ENCODE measurements around the gene WDR45B. TPM values are rescaled to one million over a fixed set of nuclear protein-coding genes. Genes with fewer than 3 reads are reported as not detected.

The WDR45B gene
- total and polyA plus RNA-seq, 11 donors, result 23.5 to 60.7 (median 40.1) TPM

DNA sequence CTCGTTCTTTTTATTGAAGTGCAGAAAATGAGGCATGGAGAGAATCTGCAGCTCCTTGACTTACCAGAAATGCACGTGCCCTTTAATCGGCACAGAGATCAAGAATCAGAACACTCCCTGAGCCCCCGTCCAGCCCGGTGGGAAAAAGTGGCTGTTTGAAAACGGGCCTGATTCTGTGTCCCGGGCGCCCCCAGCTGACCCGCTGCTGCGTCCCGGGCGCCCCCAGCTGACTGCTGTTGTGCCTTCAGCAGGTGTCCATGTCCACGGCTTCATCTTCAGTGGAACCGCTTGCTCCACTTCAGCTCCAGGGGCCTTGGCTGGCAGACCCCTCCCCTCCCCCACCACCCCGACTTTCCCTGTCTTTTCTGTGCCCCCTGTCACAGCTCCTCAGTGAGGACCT lies 81.0 kb downstream of the WDR45B start:
- H3K27me3 ChIP-seq, result no peaks in the 10 kb centered on the region
- no peaks in the 10 kb centered on the region for H3K9me3 ChIP-seq
- no peak overlapping the region for H3K27ac ChIP-seq
- peaks cover 7 to 59% (median 36%) of the 10 kb centered on the region in 12 donors for H3K4me1 ChIP-seq
- intact Hi-C loops (cut with DNase I), result no loop called here
- H3K4me3 ChIP-seq, result no peak overlapping the region
- WGBS, 4 donors, result 93 to 95% (median 94%) methylated on average over 15 of the region's 15 CpGs
- H3K36me3 ChIP-seq, result peaks cover 0 to 80% (median 53%) of the 10 kb centered on the region in 9 donors
- no peak for TF ChIP-seq POLR2A (IDR thresholded peaks at IDR 0.05)
- TF ChIP-seq, protein P1, sequence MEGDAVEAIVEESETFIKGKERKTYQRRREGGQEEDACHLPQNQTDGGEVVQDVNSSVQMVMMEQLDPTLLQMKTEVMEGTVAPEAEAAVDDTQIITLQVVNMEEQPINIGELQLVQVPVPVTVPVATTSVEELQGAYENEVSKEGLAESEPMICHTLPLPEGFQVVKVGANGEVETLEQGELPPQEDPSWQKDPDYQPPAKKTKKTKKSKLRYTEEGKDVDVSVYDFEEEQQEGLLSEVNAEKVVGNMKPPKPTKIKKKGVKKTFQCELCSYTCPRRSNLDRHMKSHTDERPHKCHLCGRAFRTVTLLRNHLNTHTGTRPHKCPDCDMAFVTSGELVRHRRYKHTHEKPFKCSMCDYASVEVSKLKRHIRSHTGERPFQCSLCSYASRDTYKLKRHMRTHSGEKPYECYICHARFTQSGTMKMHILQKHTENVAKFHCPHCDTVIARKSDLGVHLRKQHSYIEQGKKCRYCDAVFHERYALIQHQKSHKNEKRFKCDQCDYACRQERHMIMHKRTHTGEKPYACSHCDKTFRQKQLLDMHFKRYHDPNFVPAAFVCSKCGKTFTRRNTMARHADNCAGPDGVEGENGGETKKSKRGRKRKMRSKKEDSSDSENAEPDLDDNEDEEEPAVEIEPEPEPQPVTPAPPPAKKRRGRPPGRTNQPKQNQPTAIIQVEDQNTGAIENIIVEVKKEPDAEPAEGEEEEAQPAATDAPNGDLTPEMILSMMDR (IDR thresholded peaks at IDR 0.05), result no peak
- DNase-seq, result no peak
- ATAC-seq, result no peak

DNA sequence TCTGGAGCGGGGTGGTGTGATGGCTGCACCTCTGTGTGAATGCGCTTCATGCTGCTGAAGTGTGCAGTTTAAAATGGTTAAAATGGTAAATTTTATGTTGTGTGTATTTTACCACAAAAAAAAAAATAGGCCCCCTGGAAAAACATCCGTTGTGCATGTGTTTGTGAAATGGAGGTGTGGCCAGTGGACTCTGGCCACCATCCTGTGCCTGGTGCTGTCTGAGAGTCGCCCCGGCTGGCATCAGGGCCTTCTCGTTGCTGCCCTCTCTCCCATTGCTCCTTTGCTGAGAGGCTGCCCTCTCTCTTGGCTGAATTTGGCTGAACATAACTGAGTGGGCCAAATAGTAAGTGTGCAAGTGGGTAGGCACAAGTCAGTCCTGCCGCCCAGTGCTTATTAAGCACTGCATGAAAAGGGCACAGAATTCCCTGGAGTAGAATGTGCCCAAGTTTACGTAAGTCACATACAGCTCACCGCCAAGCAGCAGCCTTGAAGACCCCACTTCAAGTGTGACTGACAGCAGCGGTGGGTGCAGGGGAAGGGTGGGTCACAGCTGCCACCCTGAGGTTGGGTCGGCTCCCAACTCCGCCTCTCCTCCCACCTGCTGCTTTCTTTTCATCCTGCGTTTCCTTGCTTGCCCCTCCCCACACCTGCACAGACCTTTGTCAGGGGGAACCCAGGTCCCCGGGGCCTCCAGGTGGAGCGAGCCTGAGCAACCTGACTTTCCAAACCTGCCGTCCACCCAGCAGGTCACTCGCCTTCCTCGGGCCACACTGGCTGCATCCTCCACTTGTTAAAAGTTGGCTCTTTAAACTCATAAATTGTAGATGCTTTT lies 81.9 kb downstream of the WDR45B start:
- H3K4me3 ChIP-seq, result no peak overlapping the region
- H3K27ac ChIP-seq, result peak overlapping the region in 3 of 12 donors; percentile 17 to 52 (median 41)
- no peak for DNase-seq
- peaks cover 7 to 65% (median 42%) of the 10 kb centered on the region in 12 donors for H3K4me1 ChIP-seq
- peaks cover 0 to 71% (median 43%) of the 10 kb centered on the region in 9 donors for H3K36me3 ChIP-seq
- H3K9me3 ChIP-seq, result no peaks in the 10 kb centered on the region
- intact Hi-C loops (cut with DNase I), result no loop called here
- peak in 3 of 4 donors; percentile 14 to 27 (median 23) for ATAC-seq
- no peaks in the 10 kb centered on the region for H3K27me3 ChIP-seq
- TF ChIP-seq, protein P1 (IDR thresholded peaks at IDR 0.05), result no peak
- no peak for TF ChIP-seq POLR2A (IDR thresholded peaks at IDR 0.05)
- 77 to 79% (median 78%) methylated on average over 18 of the region's 18 CpGs for WGBS, 4 donors

DNA sequence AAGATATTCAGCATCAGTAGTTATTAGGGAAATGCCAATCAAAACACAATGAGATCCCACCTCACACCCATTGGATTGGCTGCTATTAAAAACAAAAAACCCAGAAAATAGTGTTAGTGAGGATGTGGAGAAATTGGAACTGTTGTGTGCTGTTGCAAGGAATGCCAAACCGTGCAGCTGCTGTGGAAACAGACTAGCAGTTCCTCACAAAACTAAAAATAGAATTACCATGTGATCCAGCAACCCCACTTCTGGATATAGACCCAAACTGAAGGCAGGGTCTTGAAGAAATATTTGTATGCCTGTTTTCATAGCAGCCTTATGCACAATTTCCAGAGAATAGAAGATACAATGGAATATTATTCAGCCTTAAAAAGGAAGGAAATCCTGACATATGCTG lies 82.7 kb downstream of the WDR45B start:
- TF ChIP-seq POLR2A (IDR thresholded peaks at IDR 0.05), result no peak
- TF ChIP-seq, protein P1 (IDR thresholded peaks at IDR 0.05), result no peak
- Histone ChIP-seq H3K4me1 (peaks cover 7 to 64% (median 42%) of the 10 kb centered on the region in 12 donors), H3K4me3 (no peak overlapping the region), H3K27ac (peak overlapping the region in 3 of 12 donors; percentile 17 to 52 (median 41)), H3K27me3 (no peaks in the 10 kb centered on the region), H3K9me3 (no peaks in the 10 kb centered on the region), H3K36me3 (peaks cover 0 to 64% (median 36%) of the 10 kb centered on the region in 9 donors)
- DNase-seq, result no peak
- 9 to 24% (median 19%) methylated on average over 1 of the region's 1 CpG for WGBS, 4 donors
- ATAC-seq, result peak in 1 of 4 donors; percentile 16
- intact Hi-C loops (cut with DNase I), result no loop called here

Small RNA genes within 50 kb of the gene (microRNA-seq; reads per million reads assigned to microRNA genes)
- 0 to 1.9 (median 1.1) reads per million in 4 donors for gene MIR4525

Other genes with a start within 250 kb of the WDR45B start
- 10 to 100 TPM in 8 of 9 donors, 1 to 10 TPM in 1; 9.9 to 20.2 (median 15.1) TPM for gene HEXD, start 230.1 kb downstream of the WDR45B start, total RNA-seq
- gene HEXD, start 230.1 kb downstream of the WDR45B start, polyA plus RNA-seq, result 10 to 100 TPM; 11.5 to 24.1 TPM
- 10 to 100 TPM; 23.3 to 38.5 (median 31.4) TPM for gene OGFOD3, start 229.9 kb downstream of the WDR45B start, total RNA-seq
- gene OGFOD3, start 229.9 kb downstream of the WDR45B start, polyA plus RNA-seq, result 10 to 100 TPM; 22.6 to 25.5 TPM
- gene CYBC1, start 197.7 kb downstream of the WDR45B start, total RNA-seq, result 10 to 100 TPM; 20.1 to 82.1 (median 25.4) TPM
- gene CYBC1, start 197.7 kb downstream of the WDR45B start, polyA plus RNA-seq, result 10 to 100 TPM; 17.3 to 41.1 TPM
- gene NARF, start 189.7 kb downstream of the WDR45B start, total RNA-seq, result 10 to 100 TPM; 48.6 to 77.4 (median 59.5) TPM
- gene NARF, start 189.7 kb downstream of the WDR45B start, polyA plus RNA-seq, result 100 to 1,000 TPM in 1 of 2 donors, 10 to 100 TPM in 1; 76.2 to 111 TPM
- gene FOXK2, start 128.7 kb downstream of the WDR45B start, total RNA-seq, result 10 to 100 TPM; 26.9 to 77.0 (median 33.9) TPM
- gene FOXK2, start 128.7 kb downstream of the WDR45B start, polyA plus RNA-seq, result 10 to 100 TPM; 15.6 to 43.2 TPM
- 10 to 100 TPM; 15.2 to 37.7 (median 23.7) TPM for gene RAB40B, start 50.3 kb upstream of the WDR45B start, total RNA-seq
- gene RAB40B, start 50.3 kb upstream of the WDR45B start, polyA plus RNA-seq, result 10 to 100 TPM; 10.9 to 13.3 TPM
- gene FN3KRP, start 68.3 kb upstream of the WDR45B start, total RNA-seq, result 10 to 100 TPM in 7 of 9 donors, 1 to 10 TPM in 2; 6.8 to 20.3 (median 15.8) TPM
- 10 to 100 TPM; 11.5 to 23.1 TPM for gene FN3KRP, start 68.3 kb upstream of the WDR45B start, polyA plus RNA-seq
- gene FN3K, start 87.2 kb upstream of the WDR45B start, total RNA-seq, result 100 to 1,000 TPM in 3 of 9 donors, 10 to 100 TPM in 6; 15.5 to 121 (median 69.4) TPM
- 100 to 1,000 TPM in 1 of 2 donors, 10 to 100 TPM in 1; 44.7 to 102 TPM for gene FN3K, start 87.2 kb upstream of the WDR45B start, polyA plus RNA-seq
- 10 to 100 TPM; 36.9 to 98.4 (median 54.9) TPM for gene TBCD, start 103.6 kb upstream of the WDR45B start, total RNA-seq
- gene TBCD, start 103.6 kb upstream of the WDR45B start, polyA plus RNA-seq, result 10 to 100 TPM; 60.9 to 81.6 TPM
- gene ZNF750, start 191.6 kb upstream of the WDR45B start, total RNA-seq, result under 1 TPM in 2 of 9 donors, not detected in 7; 0.31 to 0.38 TPM
- under 1 TPM; 0.08 to 0.17 TPM for gene ZNF750, start 191.6 kb upstream of the WDR45B start, polyA plus RNA-seq